Islet of Langerhans (tissue), 1 donor: Measurements from ENCODE around the gene DUS2.
"Not testable (repeated sequence)": the region's sequence is repeated elsewhere in the genome, so short reads cannot be mapped to it uniquely, and the experiment has no call there.

Experiments used
- FAIRE-seq: peaks from one replicate; lab custom pipeline; 2011; peaks lifted over from hg19 to GRCh38; lab: Jason Lieb, UNC

DUS2 gene

DNA sequence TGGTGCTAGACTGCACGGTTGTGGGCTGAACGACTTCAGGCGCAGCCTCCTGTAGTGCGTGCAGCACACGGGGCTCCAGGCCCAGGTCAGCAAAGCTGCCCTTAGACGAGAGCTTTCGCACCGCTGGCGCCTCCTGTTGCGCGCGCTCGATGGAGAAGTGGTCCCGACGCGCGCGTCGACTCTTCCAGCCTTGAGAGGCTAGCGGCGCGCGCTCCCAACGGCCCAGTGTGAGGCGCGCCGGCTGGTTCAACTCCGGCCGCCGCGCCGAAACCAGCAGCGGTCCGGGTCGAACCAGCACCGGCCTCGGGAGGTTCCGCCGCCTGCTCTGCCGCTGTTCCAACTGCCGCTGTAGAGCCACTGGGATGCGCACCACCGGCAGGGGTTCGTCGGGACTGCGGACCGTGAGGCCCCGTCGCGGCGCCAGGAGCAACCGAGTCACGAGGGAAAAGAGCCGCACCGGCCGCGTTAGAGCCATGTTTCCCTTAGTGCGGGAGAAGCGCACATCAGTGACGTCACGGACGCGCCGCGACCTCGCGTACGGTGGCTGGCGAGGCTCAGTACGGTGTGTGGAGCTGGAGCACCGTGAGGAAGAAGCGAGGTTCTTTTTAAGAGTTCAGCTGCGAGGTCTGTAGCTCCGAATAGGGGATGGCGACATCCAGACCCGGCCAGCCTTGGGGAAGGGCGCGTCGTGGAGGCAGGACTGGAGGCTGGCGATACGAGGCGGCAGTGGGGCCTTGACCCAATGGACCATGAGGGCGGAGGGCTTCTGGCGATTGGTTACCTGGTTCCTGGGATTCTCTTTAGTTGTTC lies at the start of gene DUS2, which contains the start of gene DDX28:
DUS2 (plus strand) TSS at position 557 of the 810 bp plus-strand sequence. CDS start 14,740 bp downstream, outside the sequence.
DDX28 (minus strand) TSS at position 505 of the 810 bp plus-strand sequence; CDS start at position 475, 30 bp downstream.
- FAIRE-seq: no peak

DNA sequence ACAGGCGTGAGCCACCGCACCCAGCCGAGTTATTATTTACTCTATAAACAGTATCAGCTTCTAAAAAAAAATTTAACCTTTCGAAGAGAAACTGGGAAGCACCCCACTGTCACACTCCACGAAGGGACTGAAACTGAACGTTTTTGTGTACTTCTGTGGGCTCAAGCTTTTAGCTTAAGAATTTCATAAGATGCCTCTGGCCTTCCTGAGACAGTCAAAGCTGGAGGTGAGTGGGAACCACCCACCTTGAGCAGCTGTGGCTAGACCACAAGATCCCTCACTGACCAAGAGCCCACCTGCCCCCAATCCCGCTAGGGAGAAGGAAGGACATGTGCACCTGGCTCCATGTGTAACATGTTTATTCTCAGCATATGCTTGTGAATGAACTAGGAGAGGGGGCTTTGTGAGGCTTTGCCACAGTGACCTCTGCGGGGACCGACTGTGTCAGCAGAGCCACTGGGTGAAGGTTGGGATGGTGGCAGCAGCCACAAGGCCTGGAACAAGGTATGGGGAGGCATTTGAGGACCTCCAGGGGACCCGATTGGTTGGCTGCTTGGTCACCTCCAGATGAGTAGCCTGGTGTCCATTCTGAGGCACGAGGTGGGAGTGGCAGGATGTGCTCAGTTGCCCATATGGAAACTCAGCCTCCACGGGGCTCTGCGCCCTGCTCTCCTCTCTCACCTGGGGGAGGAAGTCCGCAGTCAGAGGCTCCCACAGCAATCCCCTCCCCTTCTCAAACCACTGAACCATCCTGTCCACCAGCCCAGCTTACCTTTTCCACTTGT lies 47.6 kb upstream of the DUS2 start:
- no peak for FAIRE-seq

DNA sequence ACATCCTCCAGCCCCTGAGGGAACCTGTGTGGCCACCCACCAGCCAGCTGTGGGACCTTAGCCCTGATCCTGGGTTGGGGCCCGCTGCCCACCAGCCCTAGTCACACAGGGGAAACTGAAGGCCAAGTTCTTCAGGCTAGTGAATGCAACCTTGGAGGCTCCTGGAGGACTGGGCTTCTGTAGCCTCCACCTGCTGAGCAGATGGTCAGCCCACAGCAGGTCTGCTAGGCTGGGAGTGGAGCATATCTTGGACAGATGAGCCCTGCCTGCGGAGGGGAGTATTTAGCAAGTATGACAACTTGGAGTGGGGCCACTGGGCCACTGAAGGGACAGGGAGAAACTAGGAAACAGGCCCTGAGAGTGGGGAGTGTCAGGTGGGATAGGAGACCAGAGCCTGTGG lies 46.9 kb upstream of the DUS2 start:
- FAIRE-seq: no peak

DNA sequence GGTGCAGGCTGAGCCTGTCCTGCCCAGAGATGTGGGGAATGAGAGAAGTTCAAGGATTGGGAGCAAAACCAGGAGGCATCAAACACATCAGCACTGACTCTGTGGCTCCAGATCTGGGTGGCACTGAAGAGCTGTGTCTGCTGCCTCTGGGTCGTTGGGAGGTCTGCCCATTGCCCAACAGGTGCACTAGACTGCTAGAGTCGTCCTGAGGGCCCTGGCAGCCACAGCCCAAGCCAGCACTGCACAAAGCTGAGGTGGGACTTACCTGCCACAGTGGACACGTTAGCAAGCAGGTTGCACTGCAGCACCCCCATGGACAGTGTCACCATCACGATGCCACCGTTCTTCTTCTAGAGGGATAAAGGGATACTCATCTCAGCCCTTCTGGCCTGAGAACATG lies 46.1 kb upstream of the DUS2 start:
- FAIRE-seq: no peak

DNA sequence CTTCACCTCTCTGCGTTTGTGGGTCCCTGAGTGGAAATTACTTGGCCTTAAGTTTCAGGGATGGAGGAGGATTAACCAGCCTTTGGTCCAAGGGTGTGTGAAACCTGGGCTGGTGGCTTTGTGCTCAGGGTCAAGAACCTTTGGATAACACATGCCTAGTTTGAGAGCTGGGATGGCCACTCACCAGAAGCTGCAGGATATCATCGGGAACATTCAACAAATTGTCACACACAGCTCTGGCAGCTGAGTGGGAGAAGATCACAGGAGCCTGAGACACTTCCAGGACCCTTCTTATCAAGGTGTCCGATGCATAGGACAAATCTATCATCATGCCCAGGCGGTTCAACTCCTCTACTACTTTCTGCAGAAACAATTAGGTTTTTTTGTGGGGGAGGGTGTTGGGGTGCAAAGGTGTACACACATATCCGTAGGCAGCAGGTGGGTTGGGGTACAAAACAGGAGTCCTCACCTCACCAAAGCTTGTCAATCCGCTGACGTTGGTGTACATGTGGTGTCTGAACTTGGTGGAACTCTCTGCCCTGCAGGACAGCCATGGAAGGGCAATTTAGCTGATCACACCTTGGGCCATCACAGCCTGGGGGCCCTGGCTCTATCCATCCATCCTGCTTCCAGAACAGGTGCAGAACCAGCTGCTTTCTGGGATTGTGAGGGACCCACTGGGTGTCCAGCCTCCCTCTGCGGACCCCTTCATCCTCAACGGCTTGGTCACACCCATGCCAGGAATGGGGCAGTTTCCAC lies 45.4 kb upstream of the DUS2 start:
- FAIRE-seq: no peak

DNA sequence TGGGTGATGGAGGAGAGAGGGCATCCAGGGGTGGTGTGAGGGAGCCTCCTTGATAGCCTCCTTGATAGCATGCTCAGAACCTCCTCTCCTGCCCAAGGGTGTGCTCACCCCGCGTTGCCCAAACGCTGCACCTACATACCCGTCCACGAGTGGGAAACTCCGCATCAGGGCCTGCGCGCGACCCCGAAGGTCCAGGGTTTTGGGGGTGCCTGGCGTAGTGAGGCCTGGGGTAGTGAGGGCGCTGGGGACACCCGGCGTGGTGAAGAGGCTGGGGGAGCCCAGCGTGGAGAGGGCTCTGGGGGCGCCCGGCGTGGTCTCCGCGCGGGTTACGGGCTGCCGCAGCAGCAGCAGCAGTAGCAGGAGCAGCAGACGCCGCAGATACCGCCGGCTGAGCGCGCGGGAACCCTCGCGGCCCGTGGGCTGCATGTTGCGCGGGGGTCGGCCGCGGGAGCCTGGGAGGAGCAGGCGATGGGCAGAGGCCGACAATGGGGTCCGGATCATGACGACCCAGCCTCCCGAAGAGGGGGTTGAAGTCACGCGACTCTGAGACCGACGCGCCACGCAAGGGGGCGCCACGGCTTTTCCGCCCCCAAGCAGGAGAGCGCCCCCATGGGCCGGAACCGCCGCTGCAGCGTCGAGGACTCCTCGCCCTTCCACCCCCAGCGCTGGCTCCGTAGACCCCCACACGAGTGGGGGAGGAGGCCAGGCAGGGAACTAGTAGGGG lies 43.0 kb upstream of the DUS2 start, which contains the start of gene DPEP3:
DPEP3 (minus strand) TSS at position 545 of the 724 bp plus-strand sequence; CDS start at position 426, 119 bp downstream.
- no peak for FAIRE-seq

DNA sequence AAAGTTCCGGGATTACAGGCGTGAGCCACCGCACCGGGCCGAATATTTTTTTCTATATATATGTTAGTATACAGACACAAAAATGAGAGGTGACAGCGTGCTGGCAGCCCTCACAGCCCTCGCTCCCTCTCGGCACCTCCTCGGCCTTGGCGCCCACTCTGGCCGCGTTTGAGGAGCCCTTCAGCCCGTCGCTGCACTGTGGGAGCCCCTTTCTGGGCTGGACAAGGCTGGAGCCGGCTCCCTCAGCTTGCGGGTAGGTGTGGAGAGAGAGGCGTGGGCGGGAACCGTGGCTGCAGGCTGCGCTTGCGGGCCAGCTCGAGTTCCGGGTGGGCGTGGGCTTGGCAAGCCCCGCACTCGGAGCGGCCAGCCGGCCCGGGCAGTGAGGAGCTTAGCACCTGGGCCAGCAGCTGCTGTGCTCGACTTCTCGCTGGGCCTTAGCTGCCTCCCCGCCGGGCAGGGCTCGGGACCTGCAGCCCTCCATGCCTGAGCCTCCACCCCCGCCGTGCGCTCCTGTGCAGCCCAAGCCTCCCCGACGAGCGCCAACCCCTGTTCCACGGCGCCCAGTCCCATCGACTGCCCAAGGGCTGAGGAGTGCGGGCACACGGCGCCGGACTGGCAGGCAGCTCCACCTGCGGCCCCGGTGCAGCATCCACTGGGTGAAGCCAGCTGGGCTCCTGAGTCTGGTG lies 40.9 kb upstream of the DUS2 start:
- FAIRE-seq: no peak

DNA sequence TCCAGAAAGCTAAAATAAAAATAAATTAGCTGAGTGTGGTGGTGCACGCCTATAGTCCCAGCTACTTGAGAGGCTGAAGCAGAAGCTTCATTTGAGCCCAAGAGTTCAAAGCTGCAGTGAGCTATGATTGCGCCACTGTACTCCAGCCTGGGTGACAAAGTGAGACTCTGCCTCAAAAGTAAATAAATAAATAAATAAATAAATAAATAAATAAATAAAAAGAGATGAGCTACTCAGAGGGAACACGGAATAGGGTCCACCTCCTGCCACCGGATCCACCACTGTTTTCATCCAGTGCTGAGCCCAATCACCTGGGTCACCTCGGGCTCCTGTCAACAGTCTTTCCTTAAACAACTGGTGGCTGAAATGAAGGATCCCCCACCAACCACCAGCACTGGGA lies 36.1 kb upstream of the DUS2 start:
- FAIRE-seq: no peak

DNA sequence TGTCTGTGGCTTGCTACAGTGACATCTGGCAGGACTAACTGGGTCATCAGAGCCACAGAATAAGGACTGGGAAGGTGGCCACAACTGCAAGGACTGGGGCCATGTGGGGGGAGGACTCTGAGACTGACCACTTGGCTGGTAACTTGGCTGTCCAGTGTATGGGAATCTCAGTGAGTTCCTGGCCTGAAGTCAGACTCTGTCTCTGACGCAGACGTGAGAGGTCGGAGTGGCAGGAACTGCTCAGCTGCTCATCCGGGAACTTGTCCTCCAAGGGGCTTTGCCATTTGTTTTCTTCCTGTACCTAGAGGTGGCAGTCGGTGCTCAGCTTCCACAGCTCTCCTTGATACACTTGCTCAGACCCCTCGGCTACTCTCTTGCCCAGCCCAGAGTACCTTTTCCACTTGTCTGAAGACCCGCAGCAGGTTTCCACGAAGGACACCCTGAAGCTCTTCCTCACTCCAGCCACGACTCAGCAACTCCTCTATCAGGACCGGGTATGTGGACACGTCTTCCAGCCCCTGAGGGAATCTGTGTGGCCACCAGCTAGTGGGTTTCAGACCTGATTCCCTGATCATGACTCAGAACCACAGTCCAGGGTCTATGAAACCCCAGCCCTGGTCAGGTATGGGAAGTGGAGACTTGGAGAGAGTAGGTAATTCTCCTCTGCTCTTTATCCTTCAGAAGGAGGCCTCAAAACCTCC lies 35.5 kb upstream of the DUS2 start:
- FAIRE-seq: no peak

DNA sequence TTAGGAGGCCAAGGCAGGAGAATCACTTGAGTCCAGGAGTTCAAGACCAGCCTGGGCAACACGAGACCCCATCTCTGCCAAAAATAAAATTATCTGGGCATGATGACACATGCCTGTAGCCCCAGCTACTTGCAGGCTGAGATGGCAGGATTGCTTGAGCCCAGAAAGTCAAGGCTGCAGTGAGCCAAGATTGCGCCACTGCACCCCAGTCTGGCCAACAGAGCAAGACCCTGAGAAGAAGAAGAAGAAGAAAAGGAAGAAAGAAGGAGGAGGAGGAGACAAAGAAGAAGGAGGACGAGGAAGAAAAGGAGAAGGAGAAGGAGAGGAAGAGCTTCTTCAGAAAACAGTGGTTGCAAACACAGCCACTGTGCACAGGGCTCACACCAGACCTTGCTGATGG lies 34.4 kb upstream of the DUS2 start:
- no peak for FAIRE-seq

DNA sequence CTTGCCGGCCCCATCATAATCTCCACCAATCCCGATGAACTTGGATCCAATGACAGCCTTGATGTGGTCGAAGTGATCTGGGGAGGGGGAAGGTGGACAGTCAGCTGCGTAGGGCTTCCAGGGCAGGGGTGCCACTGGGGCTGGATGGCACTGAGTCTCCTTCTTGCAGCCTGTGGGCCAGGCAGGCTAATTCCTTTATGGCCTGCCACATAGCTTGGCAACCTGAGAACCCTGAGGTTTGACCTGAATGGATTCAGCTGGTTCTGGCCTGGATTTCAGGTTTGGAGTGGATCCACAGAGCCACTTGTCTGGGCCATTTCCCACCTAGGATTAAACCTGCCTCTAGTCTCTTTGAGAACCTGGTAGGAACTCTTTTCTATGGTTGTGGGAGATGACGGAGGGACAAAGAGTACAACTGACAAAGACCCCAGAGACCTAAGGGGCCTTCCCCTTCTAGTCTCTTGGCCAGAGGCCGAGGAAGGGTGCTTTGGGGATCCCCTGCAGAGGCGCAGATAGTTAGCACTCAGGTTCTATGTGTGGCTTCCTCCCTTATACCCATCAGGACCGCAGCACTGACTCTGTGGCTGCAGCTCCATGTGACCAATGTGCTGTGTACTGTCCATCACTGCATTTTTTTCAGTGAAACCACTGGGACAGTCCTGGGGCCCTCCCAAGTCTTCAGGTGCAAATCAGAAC lies 33.6 kb upstream of the DUS2 start:
- no peak for FAIRE-seq

DNA sequence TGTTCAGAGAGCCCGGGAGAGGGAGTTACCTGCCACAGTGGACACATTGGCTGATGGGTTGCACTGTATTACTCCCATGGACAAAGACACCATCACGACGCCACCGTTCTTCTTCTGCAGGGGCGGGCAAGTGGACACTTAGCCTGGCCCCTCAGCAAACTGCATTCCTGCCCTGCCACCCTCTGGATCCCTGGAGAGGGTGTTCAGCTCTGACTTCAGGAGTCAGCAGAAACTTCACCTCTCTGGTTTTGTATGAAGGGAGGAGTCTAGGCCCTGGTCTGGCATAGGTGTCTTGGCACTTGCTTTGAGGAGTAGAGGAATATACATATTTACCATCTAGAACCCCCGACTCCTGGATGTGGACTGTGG lies 33.1 kb upstream of the DUS2 start:
- no peak for FAIRE-seq

DNA sequence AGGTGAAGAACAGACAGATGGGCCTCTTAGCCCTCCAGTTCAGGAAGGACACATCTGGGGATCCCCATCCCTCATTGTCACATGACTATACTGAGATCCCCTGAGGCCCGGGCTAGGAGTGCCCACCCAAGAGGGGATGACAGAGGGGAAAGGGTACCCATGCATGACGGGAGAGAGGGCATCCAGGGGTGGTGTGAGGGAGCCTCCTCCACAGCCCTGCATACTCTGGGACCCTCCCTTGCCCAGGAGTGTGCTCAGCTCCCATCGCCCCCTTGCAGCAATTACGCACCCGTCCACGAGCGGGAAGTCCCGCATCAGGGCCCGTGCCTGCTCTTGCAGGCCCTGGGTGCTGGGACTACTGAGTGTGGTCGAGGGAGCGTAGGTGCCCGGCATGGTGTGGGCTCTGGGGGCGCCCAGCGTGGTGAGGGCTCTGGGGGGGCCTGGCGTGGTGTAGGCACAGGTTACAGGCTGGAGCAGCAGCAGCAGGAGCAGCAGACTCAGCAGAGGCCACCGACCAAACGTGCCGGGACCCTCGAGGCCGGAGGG lies 30.4 kb upstream of the DUS2 start:
- no peak for FAIRE-seq

DNA sequence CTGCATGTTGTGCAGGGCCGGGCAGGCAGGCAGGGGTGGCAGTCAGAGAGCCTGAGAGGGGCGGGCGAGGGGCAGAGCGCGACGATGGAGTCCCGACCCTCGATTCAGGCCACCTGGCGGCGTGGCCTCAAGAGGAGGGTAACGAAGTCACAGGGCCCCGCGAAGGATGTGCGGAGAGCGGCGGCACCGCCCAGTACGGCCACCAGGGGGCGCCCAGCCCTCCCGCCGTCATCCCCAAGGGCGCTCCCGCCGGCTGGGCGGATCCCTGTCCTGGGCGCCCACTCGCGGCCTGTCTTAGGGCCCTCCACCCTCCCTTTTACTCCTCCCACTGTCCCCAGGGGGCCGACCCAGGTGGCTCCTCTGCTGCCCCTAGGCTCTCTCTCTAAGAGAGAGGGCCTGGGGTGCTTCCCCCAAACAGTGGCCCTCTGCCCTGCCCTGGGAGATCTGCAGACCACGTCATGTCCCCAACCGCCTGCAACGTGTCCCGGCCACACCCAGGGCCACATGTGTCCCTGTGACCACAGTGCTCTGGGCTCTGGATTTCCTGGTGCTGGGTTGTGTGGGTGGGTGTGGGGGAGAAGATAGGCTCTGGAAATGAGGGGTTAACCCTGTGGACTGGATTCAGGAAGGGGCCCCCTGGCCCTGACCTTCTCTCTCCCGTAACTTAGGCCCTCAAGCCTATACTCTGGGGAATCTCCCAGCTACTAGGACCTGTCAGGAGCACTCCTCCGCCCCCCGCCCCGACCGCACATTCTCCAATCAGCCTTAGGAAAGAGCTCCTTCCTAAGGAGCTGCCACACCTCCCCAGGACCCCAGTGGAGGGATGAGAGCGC lies 29.7 kb upstream of the DUS2 start:
- no peak for FAIRE-seq

DNA sequence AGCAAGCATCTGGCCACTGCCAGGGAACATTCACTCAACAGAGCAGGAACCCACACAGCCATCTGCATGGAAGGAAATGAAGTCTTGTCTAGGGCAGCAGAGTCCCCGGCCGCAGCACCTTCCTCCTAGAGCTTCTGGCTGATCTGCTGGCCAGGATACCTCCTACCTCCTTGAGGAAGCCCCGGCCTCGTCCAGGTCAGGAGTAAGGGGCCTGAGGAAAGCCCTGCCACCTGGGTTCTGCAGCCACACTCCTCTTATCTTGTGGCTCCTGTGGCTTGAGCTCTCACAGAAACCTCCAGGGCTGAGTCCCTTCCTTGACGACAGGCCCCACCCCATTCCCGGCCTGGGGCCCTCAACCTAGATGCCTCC lies 29.1 kb upstream of the DUS2 start:
- FAIRE-seq: not testable (repeated sequence)

DNA sequence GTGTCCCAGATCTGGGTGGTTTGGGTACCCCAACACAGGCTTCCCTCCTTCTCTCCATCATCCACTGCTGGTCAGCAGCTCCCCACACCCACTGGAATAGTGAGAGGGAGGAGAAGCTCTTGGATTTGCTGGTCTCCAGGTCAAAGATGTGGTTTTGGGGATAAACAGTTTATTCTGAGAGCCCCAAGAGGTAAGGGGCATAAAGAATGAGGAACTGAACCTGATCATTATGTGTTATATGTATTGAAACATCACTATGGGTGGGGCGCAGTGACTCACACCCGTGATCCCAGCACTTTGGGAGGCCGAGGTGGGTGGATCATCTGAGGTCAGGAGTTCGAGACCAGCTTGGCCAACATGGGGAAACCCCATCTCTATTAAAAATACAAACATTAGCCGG lies 27.7 kb upstream of the DUS2 start:
- no peak for FAIRE-seq

DNA sequence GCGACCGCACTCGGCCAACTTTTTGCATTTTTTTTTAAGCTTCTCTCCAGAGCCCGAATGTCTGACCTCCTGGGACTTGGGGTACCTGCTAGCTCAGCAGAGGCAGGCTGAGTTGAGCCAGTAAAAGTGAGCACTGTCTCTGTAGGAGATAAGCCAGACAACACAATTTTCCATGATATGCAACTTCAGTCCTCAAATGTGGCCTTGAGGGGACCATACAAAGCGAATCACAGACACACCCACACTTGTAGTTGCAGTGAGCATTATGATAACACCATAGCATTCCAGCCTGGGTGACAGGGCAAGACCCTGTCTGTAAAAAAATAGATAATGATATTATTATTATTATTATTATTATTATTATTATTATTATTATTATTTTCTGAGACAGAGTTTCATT lies 26.4 kb upstream of the DUS2 start:
- no peak for FAIRE-seq

DNA sequence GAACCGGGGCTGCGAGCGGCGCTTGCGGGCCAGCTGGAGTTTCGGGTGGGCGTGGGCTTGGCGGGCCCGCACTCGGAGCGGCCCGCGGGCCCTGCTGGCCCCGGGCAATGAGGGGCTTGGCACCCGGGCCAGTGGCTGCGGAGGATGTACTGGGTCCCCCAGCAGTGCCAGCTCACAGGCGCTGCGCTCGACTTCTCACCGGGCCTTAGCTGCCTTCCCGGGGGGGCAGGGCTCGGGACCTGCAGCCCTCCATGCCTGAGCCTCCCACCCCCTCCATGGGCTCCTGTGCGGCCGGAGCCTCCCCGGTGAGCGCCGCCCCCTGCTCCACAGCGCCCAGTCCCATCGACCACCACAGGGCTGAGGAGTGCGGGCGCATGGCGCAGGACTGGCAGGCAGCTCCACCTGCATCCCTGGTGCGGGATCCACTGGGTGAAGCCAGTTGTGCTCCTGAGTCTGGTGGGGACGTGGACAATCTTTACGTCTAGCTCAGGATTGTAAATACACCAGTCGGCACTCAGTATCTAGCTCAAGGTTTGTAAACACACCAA lies 24.8 kb upstream of the DUS2 start:
- FAIRE-seq: not testable (repeated sequence)
